Subcutaneous abdominal adipose tissue (tissue), 5 donors: ENCODE results near the gene PITPNM3.

Source experiments
- H3K27ac ChIP-seq: one replicate; pipeline ENCODE4 v1.7.0; 2013; ENCODE audit warnings: low read depth, mild to moderate bottlenecking, inconsistent platforms, low read length, moderate library complexity
- H3K27me3 ChIP-seq, 5 donors: one replicate each; pipeline ENCODE4 v1.7.0; 2013; ENCODE audit warnings: low read length in 5 of 5, inconsistent platforms in 1 of 5; ENCODE audit not compliant: control insufficient read depth in 5 of 5, insufficient read depth in 4 of 5
- H3K36me3 ChIP-seq, 5 donors: one replicate each; pipeline ENCODE4 v1.7.0; 2013; ENCODE audit warnings: low read length in 5 of 5; ENCODE audit not compliant: control insufficient read depth in 5 of 5, insufficient read depth in 5 of 5
- H3K4me1 ChIP-seq, 5 donors: one replicate each; pipeline ENCODE4 v1.7.0; 2013; ENCODE audit warnings: low read length in 5 of 5, mild to moderate bottlenecking in 3 of 5, moderate library complexity in 1 of 5; ENCODE audit not compliant: control insufficient read depth in 5 of 5, insufficient read depth in 5 of 5
- H3K4me3 ChIP-seq, 5 donors: one replicate each; pipeline ENCODE4 v1.7.0; 2013; ENCODE audit warnings: low read length in 5 of 5, low read depth in 1 of 5
- H3K9ac ChIP-seq, 5 donors: one replicate each; pipeline ENCODE4 v1.7.0; 2013; ENCODE audit warnings: low read length in 5 of 5, mild to moderate bottlenecking in 4 of 5, moderate library complexity in 3 of 5
- H3K9me3 ChIP-seq, 5 donors: one replicate each; pipeline ENCODE4 v1.7.0; 2013; ENCODE audit warnings: low read length in 5 of 5; ENCODE audit not compliant: control insufficient read depth in 5 of 5
- donor health status: healthy.
- donor health status: healthy.
- donor health status: healthy.
- donor health status: healthy.
- donor health status: healthy.

PITPNM3 gene

DNA sequence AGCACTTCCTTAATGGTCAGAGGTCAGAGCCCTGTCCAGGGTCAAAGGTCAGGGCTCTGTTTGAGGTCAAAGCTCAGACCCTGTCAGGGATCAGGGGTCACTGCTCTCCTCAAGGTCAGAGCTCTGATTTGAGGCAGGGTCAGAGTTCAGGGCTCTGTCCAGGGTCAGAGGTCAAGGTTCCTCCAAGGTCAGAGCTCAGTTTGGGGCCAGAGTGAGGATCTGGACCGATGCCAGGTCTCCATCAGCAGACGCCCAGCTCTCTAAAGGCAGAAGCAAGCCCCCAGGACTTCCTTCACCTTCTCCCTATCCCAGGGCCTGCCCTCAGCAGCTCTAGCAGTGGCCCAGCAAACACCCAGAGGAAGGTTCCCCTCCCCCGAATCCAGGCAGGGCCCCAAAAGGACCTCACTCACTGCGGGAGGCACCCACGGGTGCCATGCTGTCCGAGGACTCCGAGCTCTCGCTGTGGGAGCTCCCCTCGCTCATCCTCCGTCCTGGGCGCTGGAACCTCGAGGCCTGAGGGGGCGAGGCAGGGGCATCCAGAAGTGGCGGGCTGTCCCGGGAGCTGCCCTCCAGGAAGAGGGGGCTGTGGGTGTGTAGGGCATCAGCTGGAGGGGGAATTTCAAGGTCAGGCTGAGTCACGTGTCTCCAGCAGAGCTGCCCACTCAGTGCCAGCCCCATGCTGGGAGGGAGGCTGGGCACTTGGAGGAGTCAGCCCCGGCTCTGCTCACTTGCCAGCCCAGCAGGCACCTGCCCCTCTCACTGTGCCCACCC, 85.4 kb downstream of the PITPNM3 start:
- H3K9ac ChIP-seq: no peak overlapping the region
- H3K4me1 ChIP-seq: no peaks in the 10 kb centered on the region
- no peaks in the 10 kb centered on the region for H3K36me3 ChIP-seq
- H3K9me3 ChIP-seq: peaks cover 0 to 4% (median 2%) of the 10 kb centered on the region in 5 donors
- H3K27me3 ChIP-seq: peaks cover 0 to 4% (median 0%) of the 10 kb centered on the region in 5 donors
- no peak overlapping the region for H3K4me3 ChIP-seq
- no peak overlapping the region for H3K27ac ChIP-seq

DNA sequence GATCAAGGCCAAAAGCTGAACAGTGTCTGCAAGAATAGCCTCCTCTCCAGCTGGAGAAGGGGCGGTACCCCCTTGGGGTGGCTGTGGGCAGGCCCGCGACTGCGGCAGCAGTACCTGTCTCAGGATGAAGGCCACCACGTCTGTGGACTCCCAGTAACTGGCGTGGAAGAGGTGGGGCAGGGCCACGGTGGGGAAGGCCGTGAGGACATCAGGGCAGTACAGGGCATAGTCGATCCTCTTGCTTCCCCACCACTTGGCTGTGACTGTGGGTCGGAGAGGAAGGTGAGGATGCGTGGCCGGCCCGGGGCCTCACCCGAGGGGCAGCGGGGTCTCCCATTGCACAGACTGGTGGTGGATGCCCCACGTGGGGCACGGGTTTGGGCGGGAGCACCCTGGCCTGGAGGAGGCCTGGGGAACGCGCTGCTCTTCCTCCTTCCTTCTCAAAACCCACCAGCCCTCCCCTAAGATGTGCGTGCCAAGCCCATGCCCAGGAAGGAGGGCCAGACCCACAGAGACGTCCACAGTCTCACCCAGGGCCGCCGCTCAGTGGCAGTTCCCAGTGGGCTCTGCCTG, 86.1 kb downstream of the PITPNM3 start:
- Histone ChIP-seq H3K9me3 (peaks cover 0 to 4% (median 2%) of the 10 kb centered on the region in 5 donors), H3K27me3 (peaks cover 0 to 4% (median 0%) of the 10 kb centered on the region in 5 donors), H3K9ac (no peak overlapping the region), H3K27ac (no peak overlapping the region), H3K4me3 (no peak overlapping the region), H3K36me3 (no peaks in the 10 kb centered on the region), H3K4me1 (no peaks in the 10 kb centered on the region)

- Histone ChIP-seq H3K4me1 (no peaks in the 10 kb centered on the region), H3K4me3 (no peak overlapping the region), H3K27me3 (peaks cover 0 to 8% (median 2%) of the 10 kb centered on the region in 5 donors), H3K9me3 (peaks cover 0 to 4% (median 2%) of the 10 kb centered on the region in 5 donors), H3K27ac (no peak overlapping the region), H3K9ac (no peak overlapping the region), H3K36me3 (no peaks in the 10 kb centered on the region)
Observed at GRCh38 chr17:6468051-6468790, 88.1 kb downstream of the PITPNM3 start.

DNA sequence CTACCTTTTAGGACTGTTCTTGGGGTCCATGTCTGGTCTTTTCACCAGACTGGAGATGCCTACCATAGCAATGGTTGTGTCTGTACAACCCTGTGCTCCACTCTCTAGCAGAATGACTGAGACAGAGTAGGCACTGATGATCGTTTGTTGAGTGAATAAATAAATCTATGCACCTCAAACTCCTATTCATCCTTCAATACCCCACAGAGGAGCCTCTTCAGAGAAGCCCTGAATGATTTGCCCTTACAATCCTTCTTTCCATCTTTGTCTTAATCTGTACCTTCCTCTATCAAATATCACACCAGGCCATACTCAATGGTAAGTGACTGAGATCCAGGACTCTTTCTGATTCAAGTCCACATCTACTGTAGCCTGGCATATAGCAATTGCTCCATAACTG, 88.8 kb downstream of the PITPNM3 start:
- Histone ChIP-seq H3K9ac (no peak overlapping the region), H3K4me3 (no peak overlapping the region), H3K36me3 (no peaks in the 10 kb centered on the region), H3K27me3 (peaks cover 0 to 8% (median 2%) of the 10 kb centered on the region in 5 donors), H3K9me3 (peaks cover 0 to 4% (median 2%) of the 10 kb centered on the region in 5 donors), H3K27ac (no peak overlapping the region), H3K4me1 (no peaks in the 10 kb centered on the region)

- Histone ChIP-seq H3K27ac (no peak overlapping the region), H3K36me3 (no peaks in the 10 kb centered on the region), H3K9ac (no peak overlapping the region), H3K4me1 (no peaks in the 10 kb centered on the region), H3K9me3 (peaks cover 0 to 4% (median 2%) of the 10 kb centered on the region in 5 donors), H3K4me3 (no peak overlapping the region), H3K27me3 (peaks cover 0 to 12% (median 5%) of the 10 kb centered on the region in 5 donors)
Observed at GRCh38 chr17:6465206-6466003, 91.0 kb downstream of the PITPNM3 start.

- no peaks in the 10 kb centered on the region for H3K36me3 ChIP-seq
- H3K27me3 ChIP-seq: peaks cover under 1 to 17% (median 6%) of the 10 kb centered on the region in 5 donors
- peaks cover 0 to 4% (median 2%) of the 10 kb centered on the region in 5 donors for H3K9me3 ChIP-seq
- H3K4me3 ChIP-seq: no peak overlapping the region
- no peaks in the 10 kb centered on the region for H3K4me1 ChIP-seq
- H3K9ac ChIP-seq: no peak overlapping the region
- no peak overlapping the region for H3K27ac ChIP-seq
Observed at GRCh38 chr17:6464446-6465041, 91.8 kb downstream of the PITPNM3 start.

DNA sequence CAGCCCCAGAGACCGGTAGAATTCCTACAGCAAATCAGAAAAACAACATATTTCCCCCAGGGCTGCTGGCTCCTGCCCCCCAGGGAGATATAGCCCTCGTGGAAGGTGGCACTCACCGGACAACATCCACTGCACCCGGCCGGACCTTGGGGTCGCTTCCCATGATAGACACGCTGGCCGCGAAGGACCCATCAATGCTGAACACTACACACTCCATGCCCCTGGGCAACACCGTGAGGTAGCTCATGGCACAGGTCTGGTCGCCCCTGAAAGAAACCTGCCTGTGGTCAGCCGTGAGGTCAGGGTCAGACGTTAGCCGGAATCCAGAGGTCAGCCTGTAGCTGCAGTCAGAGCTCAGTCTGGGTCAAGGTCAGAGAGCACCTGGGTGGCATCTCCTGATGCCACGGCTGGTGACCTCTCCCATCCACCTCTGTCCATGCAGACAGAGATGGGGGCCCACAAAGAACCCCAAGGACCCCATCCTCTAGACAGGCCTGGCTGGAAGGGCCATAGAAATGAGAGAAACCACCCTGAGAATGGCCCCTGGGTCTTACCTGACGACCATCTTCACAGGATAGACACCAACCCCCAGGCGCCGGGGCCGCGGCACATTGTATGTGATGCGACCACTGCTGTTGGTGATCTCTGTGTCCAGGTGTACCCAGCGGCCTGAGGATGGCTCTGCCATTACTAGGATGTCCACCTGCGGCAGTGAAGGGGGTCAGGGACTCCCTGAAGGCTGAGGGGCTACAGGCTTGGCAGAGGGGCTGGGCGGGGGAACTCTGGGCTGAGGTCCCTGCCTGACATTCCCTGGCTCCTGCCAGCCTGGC, 92.5 kb downstream of the PITPNM3 start:
- no peaks in the 10 kb centered on the region for H3K36me3 ChIP-seq
- H3K27me3 ChIP-seq: peaks cover 7 to 20% (median 12%) of the 10 kb centered on the region in 5 donors
- H3K27ac ChIP-seq: no peak overlapping the region
- H3K9me3 ChIP-seq: peaks cover 0 to 4% (median 2%) of the 10 kb centered on the region in 5 donors
- no peaks in the 10 kb centered on the region for H3K4me1 ChIP-seq
- no peak overlapping the region for H3K9ac ChIP-seq
- H3K4me3 ChIP-seq: no peak overlapping the region

GRCh38 chr17:6462692-6463091, 93.7 kb downstream of the PITPNM3 start:
- Histone ChIP-seq H3K27me3 (peaks cover 9 to 21% (median 17%) of the 10 kb centered on the region in 5 donors), H3K36me3 (no peaks in the 10 kb centered on the region), H3K9ac (no peak overlapping the region), H3K9me3 (peaks cover 0 to 4% (median 2%) of the 10 kb centered on the region in 5 donors), H3K4me3 (no peak overlapping the region), H3K4me1 (no peaks in the 10 kb centered on the region), H3K27ac (no peak overlapping the region)
